Activated naive CD4-positive, alpha-beta T cell treated with Interleukin-2 at 50 U/mL for 16 hours (primary cell): ENCODE results near the gene ANAPC1.
"Not testable (repeated sequence)": the region's sequence is repeated elsewhere in the genome, so short reads cannot be mapped to it uniquely, and the experiment has no call there.

Source experiments
- DNase-seq: peaks from one replicate; pipeline ENCODE4 v3.0.0-alpha.2; 2020

Gene ANAPC1

GRCh38 chr2:111784081-111784480 is 99.9 kb downstream of the ANAPC1 start:
- DNase-seq: not testable (repeated sequence)

- not testable (repeated sequence) for DNase-seq
Measured at GRCh38 chr2:111782195-111782594, 101.8 kb downstream of the ANAPC1 start.

GRCh38 chr2:111781443-111782094 is 102.4 kb downstream of the ANAPC1 start:
- DNase-seq: not testable (repeated sequence)

GRCh38 chr2:111777155-111777554 is 106.8 kb downstream of the ANAPC1 start:
- not testable (repeated sequence) for DNase-seq

GRCh38 chr2:111776296-111776695 is 107.7 kb downstream of the ANAPC1 start:
- not testable (repeated sequence) for DNase-seq

GRCh38 chr2:111772180-111772579 is 111.8 kb downstream of the ANAPC1 start:
- not testable (repeated sequence) for DNase-seq

GRCh38 chr2:111770916-111771658 is 112.9 kb downstream of the ANAPC1 start:
- not testable (repeated sequence) for DNase-seq

- DNase-seq: not testable (repeated sequence)
Measured at GRCh38 chr2:111768266-111769190, 115.5 kb downstream of the ANAPC1 start.

GRCh38 chr2:111767087-111767486 is 116.9 kb downstream of the ANAPC1 start:
- not testable (repeated sequence) for DNase-seq

GRCh38 chr2:111766295-111766694 is 117.7 kb downstream of the ANAPC1 start:
- not testable (repeated sequence) for DNase-seq

- DNase-seq: not testable (repeated sequence)
Measured at GRCh38 chr2:111764151-111764550, 119.8 kb downstream of the ANAPC1 start.

GRCh38 chr2:111760697-111761284 is 123.2 kb downstream of the ANAPC1 start:
- not testable (repeated sequence) for DNase-seq

GRCh38 chr2:111752533-111752932 is 131.5 kb downstream of the ANAPC1 start:
- not testable (repeated sequence) for DNase-seq

- DNase-seq: not testable (repeated sequence)
Measured at GRCh38 chr2:111750641-111751040, 133.4 kb downstream of the ANAPC1 start.

- not testable (repeated sequence) for DNase-seq
Measured at GRCh38 chr2:111748429-111748828, 135.6 kb downstream of the ANAPC1 start.

GRCh38 chr2:111747410-111748115 is 136.4 kb downstream of the ANAPC1 start:
- peak; percentile 77 for DNase-seq

GRCh38 chr2:111744751-111745150 is 139.2 kb downstream of the ANAPC1 start:
- not testable (repeated sequence) for DNase-seq

- not testable (repeated sequence) for DNase-seq
Measured at GRCh38 chr2:111741517-111741916, 142.5 kb downstream of the ANAPC1 start.

- DNase-seq: not testable (repeated sequence)
Measured at GRCh38 chr2:111735838-111736721, 147.9 kb downstream of the ANAPC1 start.

GRCh38 chr2:111735420-111735819 is 148.6 kb downstream of the ANAPC1 start:
- not testable (repeated sequence) for DNase-seq
